Measurements from ENCODE around the gene CBY3.

The CBY3 gene

GRCh38 chr5:179727106-179727505 lies 46.3 kb upstream of the CBY3 start:
- no peaks in the 10 kb centered on the region for H3K27me3 ChIP-seq (ENCODE audit: insufficient read depth, low read length)
- H3K4me2 ChIP-seq (ENCODE audit: low read length): no peak overlapping the region
- no peak overlapping the region for H3K14ac ChIP-seq (ENCODE audit: low read length)
- H4K12ac ChIP-seq (ENCODE audit: low read depth, low read length): no peak overlapping the region
- no peaks in the 10 kb centered on the region for H3K4me1 ChIP-seq (ENCODE audit: control insufficient read depth in 1 of 2, insufficient read depth in 2 of 2, low read length in 2 of 2)
- H2AK5ac ChIP-seq (ENCODE audit: low read length): no peak overlapping the region
- H2AFZ ChIP-seq (ENCODE audit: insufficient read depth, low read length, poor library complexity): no peak overlapping the region
- H3K9me3 ChIP-seq (ENCODE audit: insufficient read depth, low read depth, low read length): no peaks in the 10 kb centered on the region
- H3K36me3 ChIP-seq (ENCODE audit: control insufficient read depth in 1 of 2, insufficient read depth in 2 of 2, low read length in 2 of 2): peaks cover 28 to 55% of the 10 kb centered on the region in 2 experiments
- H2BK5ac ChIP-seq (ENCODE audit: low read depth, low read length, poor library complexity): no peak overlapping the region
- no peak overlapping the region for H4K8ac ChIP-seq (ENCODE audit: low read depth, low read length)
- DNase-seq: no peak
- no peak overlapping the region for H3K23ac ChIP-seq (ENCODE audit: low read length)
- WGBS (ENCODE audit: extremely low coverage, insufficient coverage, insufficient read length): no CpG with 5 or more reads among the region's 6 CpGs
- H4K91ac ChIP-seq (ENCODE audit: low read depth, low read length): no peak overlapping the region
- no peaks in the 10 kb centered on the region for H3K79me1 ChIP-seq (ENCODE audit: low read length)
- H3K4ac ChIP-seq (ENCODE audit: low read depth, low read length): no peak overlapping the region
- H3K27ac ChIP-seq (ENCODE audit: low read depth, low read length): no peak overlapping the region
- no peak overlapping the region for H3K18ac ChIP-seq (ENCODE audit: low read length)
- H3K9ac ChIP-seq (ENCODE audit: low read length): no peak overlapping the region
- H2BK12ac ChIP-seq (ENCODE audit: low read length): no peak overlapping the region
- H3K4me3 ChIP-seq (ENCODE audit: low read depth, low read length): no peak overlapping the region
- no peak overlapping the region for H2BK120ac ChIP-seq (ENCODE audit: insufficient read depth, low read length, poor library complexity)
- no peaks in the 10 kb centered on the region for H3K79me2 ChIP-seq (ENCODE audit: control insufficient read depth, insufficient read depth, low read length, poor library complexity)

- no peak overlapping the region for H3K4me2 ChIP-seq (ENCODE audit: low read length)
- H3K36me3 ChIP-seq (ENCODE audit: control insufficient read depth in 1 of 2, insufficient read depth in 2 of 2, low read length in 2 of 2): peaks cover 44 to 71% of the 10 kb centered on the region in 2 experiments
- H3K14ac ChIP-seq (ENCODE audit: low read length): no peak overlapping the region
- no peak for DNase-seq
- no peak overlapping the region for H3K4me3 ChIP-seq (ENCODE audit: low read depth, low read length)
- H4K12ac ChIP-seq (ENCODE audit: low read depth, low read length): no peak overlapping the region
- no peak overlapping the region for H2AK5ac ChIP-seq (ENCODE audit: low read length)
- H3K23ac ChIP-seq (ENCODE audit: low read length): no peak overlapping the region
- H3K9ac ChIP-seq (ENCODE audit: low read length): no peak overlapping the region
- H3K4ac ChIP-seq (ENCODE audit: low read depth, low read length): no peak overlapping the region
- no peak overlapping the region for H2BK5ac ChIP-seq (ENCODE audit: low read depth, low read length, poor library complexity)
- no peaks in the 10 kb centered on the region for H3K27me3 ChIP-seq (ENCODE audit: insufficient read depth, low read length)
- H3K9me3 ChIP-seq (ENCODE audit: insufficient read depth, low read depth, low read length): no peaks in the 10 kb centered on the region
- H3K79me2 ChIP-seq (ENCODE audit: control insufficient read depth, insufficient read depth, low read length, poor library complexity): no peaks in the 10 kb centered on the region
- H4K8ac ChIP-seq (ENCODE audit: low read depth, low read length): no peak overlapping the region
- no peaks in the 10 kb centered on the region for H3K4me1 ChIP-seq (ENCODE audit: control insufficient read depth in 1 of 2, insufficient read depth in 2 of 2, low read length in 2 of 2)
- H4K91ac ChIP-seq (ENCODE audit: low read depth, low read length): no peak overlapping the region
- H2BK120ac ChIP-seq (ENCODE audit: insufficient read depth, low read length, poor library complexity): no peak overlapping the region
- H3K27ac ChIP-seq (ENCODE audit: low read depth, low read length): no peak overlapping the region
- H3K79me1 ChIP-seq (ENCODE audit: low read length): no peaks in the 10 kb centered on the region
- no peak overlapping the region for H2BK12ac ChIP-seq (ENCODE audit: low read length)
- no peak overlapping the region for H2AFZ ChIP-seq (ENCODE audit: insufficient read depth, low read length, poor library complexity)
- no peak overlapping the region for H3K18ac ChIP-seq (ENCODE audit: low read length)
- WGBS (ENCODE audit: extremely low coverage, insufficient coverage, insufficient read length): no CpG with 5 or more reads among the region's 4 CpGs
Measured at GRCh38 chr5:179724163-179724562, 43.3 kb upstream of the CBY3 start.

GRCh38 chr5:179720222-179720621 lies 39.4 kb upstream of the CBY3 start:
- Histone ChIP-seq H3K79me2 (ENCODE audit: control insufficient read depth, insufficient read depth, low read length, poor library complexity) (no peaks in the 10 kb centered on the region), H4K8ac (ENCODE audit: low read depth, low read length) (no peak overlapping the region), H2BK120ac (ENCODE audit: insufficient read depth, low read length, poor library complexity) (no peak overlapping the region), H4K91ac (ENCODE audit: low read depth, low read length) (no peak overlapping the region), H3K18ac (ENCODE audit: low read length) (no peak overlapping the region), H2BK5ac (ENCODE audit: low read depth, low read length, poor library complexity) (no peak overlapping the region), H3K23ac (ENCODE audit: low read length) (no peak overlapping the region), H3K36me3 (ENCODE audit: control insufficient read depth in 1 of 2, insufficient read depth in 2 of 2, low read length in 2 of 2) (peaks cover 41 to 74% of the 10 kb centered on the region in 2 experiments), H3K27me3 (ENCODE audit: insufficient read depth, low read length) (no peaks in the 10 kb centered on the region), H4K12ac (ENCODE audit: low read depth, low read length) (no peak overlapping the region), H2AK5ac (ENCODE audit: low read length) (no peak overlapping the region), H3K4me2 (ENCODE audit: low read length) (no peak overlapping the region), H3K9me3 (ENCODE audit: insufficient read depth, low read depth, low read length) (no peaks in the 10 kb centered on the region), H3K4me1 (ENCODE audit: control insufficient read depth in 1 of 2, insufficient read depth in 2 of 2, low read length in 2 of 2) (no peaks in the 10 kb centered on the region), H3K27ac (ENCODE audit: low read depth, low read length) (no peak overlapping the region), H3K4me3 (ENCODE audit: low read depth, low read length) (no peak overlapping the region), H2AFZ (ENCODE audit: insufficient read depth, low read length, poor library complexity) (no peak overlapping the region), H3K4ac (ENCODE audit: low read depth, low read length) (no peak overlapping the region), H3K9ac (ENCODE audit: low read length) (no peak overlapping the region), H3K79me1 (ENCODE audit: low read length) (no peaks in the 10 kb centered on the region), H3K14ac (ENCODE audit: low read length) (no peak overlapping the region), H2BK12ac (ENCODE audit: low read length) (no peak overlapping the region)
- no peak for DNase-seq
- WGBS (ENCODE audit: extremely low coverage, insufficient coverage, insufficient read length): no CpG with 5 or more reads among the region's 2 CpGs

- Histone ChIP-seq H2AK5ac (ENCODE audit: low read length) (no peak overlapping the region), H2BK120ac (ENCODE audit: insufficient read depth, low read length, poor library complexity) (no peak overlapping the region), H3K9me3 (ENCODE audit: insufficient read depth, low read depth, low read length) (no peaks in the 10 kb centered on the region), H3K14ac (ENCODE audit: low read length) (no peak overlapping the region), H3K23ac (ENCODE audit: low read length) (no peak overlapping the region), H3K79me1 (ENCODE audit: low read length) (no peaks in the 10 kb centered on the region), H3K4me2 (ENCODE audit: low read length) (no peak overlapping the region), H2AFZ (ENCODE audit: insufficient read depth, low read length, poor library complexity) (no peak overlapping the region), H3K4me3 (ENCODE audit: low read depth, low read length) (no peak overlapping the region), H3K27me3 (ENCODE audit: insufficient read depth, low read length) (no peaks in the 10 kb centered on the region), H3K36me3 (ENCODE audit: control insufficient read depth in 1 of 2, insufficient read depth in 2 of 2, low read length in 2 of 2) (peaks cover 56 to 69% of the 10 kb centered on the region in 2 experiments), H3K4ac (ENCODE audit: low read depth, low read length) (no peak overlapping the region), H3K18ac (ENCODE audit: low read length) (no peak overlapping the region), H3K27ac (ENCODE audit: low read depth, low read length) (no peak overlapping the region), H2BK12ac (ENCODE audit: low read length) (no peak overlapping the region), H2BK5ac (ENCODE audit: low read depth, low read length, poor library complexity) (no peak overlapping the region), H4K8ac (ENCODE audit: low read depth, low read length) (no peak overlapping the region), H3K79me2 (ENCODE audit: control insufficient read depth, insufficient read depth, low read length, poor library complexity) (no peaks in the 10 kb centered on the region), H3K4me1 (ENCODE audit: control insufficient read depth in 1 of 2, insufficient read depth in 2 of 2, low read length in 2 of 2) (no peaks in the 10 kb centered on the region), H4K91ac (ENCODE audit: low read depth, low read length) (no peak overlapping the region), H4K12ac (ENCODE audit: low read depth, low read length) (no peak overlapping the region), H3K9ac (ENCODE audit: low read length) (no peak overlapping the region)
- no CpG with 5 or more reads among the region's 1 CpG for WGBS (ENCODE audit: extremely low coverage, insufficient coverage, insufficient read length)
- DNase-seq: no peak
Measured at GRCh38 chr5:179716286-179716685, 35.5 kb upstream of the CBY3 start.

All from trophoblast cell (in vitro differentiated cells and primary cell).